HEK293 (cell line): ENCODE measurements around the gene RTBDN.

ENCODE experiments used
- HOXC10 ChIP-seq: sonication (generic); formaldehyde crosslinking; IDR thresholded peaks from 2 replicates; pipeline ENCODE4 v1.8.1; 2023; ENCODE audit warnings: mild to moderate bottlenecking, missing genetic modification reagents
- KLF17 ChIP-seq: fragments of 450-650 bp; formaldehyde crosslinking; IDR thresholded peaks from 2 replicates; pipeline ENCODE4 v1.5.1; 2016; ENCODE audit warnings: missing biosample characterization, missing genetic modification characterization
- MYNN ChIP-seq: fragments of 450-650 bp; formaldehyde crosslinking; IDR thresholded peaks from 2 replicates; pipeline ENCODE4 v1.5.1; 2016; ENCODE audit warnings: missing biosample characterization, missing genetic modification characterization, borderline replicate concordance
- PRDM6 ChIP-seq: fragments of 450-650 bp; formaldehyde crosslinking; IDR thresholded peaks from 2 replicates; pipeline ENCODE4 v1.5.1; 2017; ENCODE audit warnings: missing biosample characterization, missing genetic modification characterization
- SALL2 ChIP-seq: fragments of 450-650 bp; formaldehyde crosslinking; IDR thresholded peaks from 2 replicates; pipeline ENCODE4 v1.5.0; 2017; ENCODE audit warnings: missing biosample characterization, mild to moderate bottlenecking, missing genetic modification characterization, borderline replicate concordance
- ZFP37 ChIP-seq: fragments of 450-650 bp; formaldehyde crosslinking; IDR thresholded peaks from 2 replicates; pipeline ENCODE4 v1.5.1; 2016; ENCODE audit warnings: missing biosample characterization, missing genetic modification characterization
- ZFP69B ChIP-seq: fragments of 450-650 bp; formaldehyde crosslinking; IDR thresholded peaks from 2 replicates; pipeline ENCODE4 v1.5.1; 2016; ENCODE audit warnings: missing biosample characterization, missing genetic modification characterization
- ZNF132 ChIP-seq: fragments of 450-650 bp; formaldehyde crosslinking; IDR thresholded peaks from 2 replicates; pipeline ENCODE4 v1.5.1; 2017; ENCODE audit warnings: missing biosample characterization, missing genetic modification characterization, borderline replicate concordance
- ZNF19 ChIP-seq: fragments of 450-650 bp; formaldehyde crosslinking; IDR thresholded peaks from 2 replicates; pipeline ENCODE4; 2016; ENCODE audit warnings: missing biosample characterization, missing genetic modification characterization, low read depth
- ZNF202 ChIP-seq: fragments of 450-650 bp; formaldehyde crosslinking; IDR thresholded peaks from 2 replicates; pipeline ENCODE4 v1.5.1; 2016; ENCODE audit warnings: missing biosample characterization, missing genetic modification characterization, borderline replicate concordance
- ZNF214 ChIP-seq: fragments of 450-650 bp; formaldehyde crosslinking; IDR thresholded peaks from 2 replicates; pipeline ENCODE4 v1.5.1; 2017; ENCODE audit warnings: missing biosample characterization, mild to moderate bottlenecking, missing genetic modification characterization, borderline replicate concordance
- ZNF23 ChIP-seq: fragments of 450-650 bp; formaldehyde crosslinking; IDR thresholded peaks from 2 replicates; pipeline ENCODE4 v1.5.1; 2016; ENCODE audit warnings: missing biosample characterization, missing genetic modification characterization, borderline replicate concordance
- ZNF248 ChIP-seq: fragments of 450-650 bp; formaldehyde crosslinking; IDR thresholded peaks from 2 replicates; pipeline ENCODE4 v1.5.1; 2017; ENCODE audit warnings: missing biosample characterization, missing genetic modification characterization
- ZNF274 ChIP-seq, 2 experiments: fragments of 200-500 bp in 1 of 2; fragments of 450-650 bp in 1 of 2; sonication (Bioruptor generic) in 1 of 2; formaldehyde crosslinking in 1 of 2; IDR thresholded peaks; 2 replicates each; pipeline versions ENCODE4 v1.5.1 to v1.6.1; 2014 to 2016; ENCODE audit warnings: borderline replicate concordance in 1 of 2, inconsistent platforms in 1 of 2, low read length in 1 of 2, missing biosample characterization in 1 of 2, missing genetic modification characterization in 1 of 2
- ZNF350 ChIP-seq: fragments of 450-650 bp; formaldehyde crosslinking; IDR thresholded peaks from 2 replicates; pipeline ENCODE4 v1.5.0; 2017; ENCODE audit warnings: missing biosample characterization, mild to moderate bottlenecking, missing genetic modification characterization
- ZNF362 ChIP-seq: fragments of 450-650 bp; formaldehyde crosslinking; IDR thresholded peaks from 2 replicates; pipeline ENCODE4 v1.5.1; 2016; ENCODE audit warnings: missing biosample characterization, missing genetic modification characterization
- ZNF391 ChIP-seq: fragments of 450-650 bp; formaldehyde crosslinking; IDR thresholded peaks from 2 replicates; pipeline ENCODE4 v1.5.1; 2016; ENCODE audit warnings: low read depth, missing biosample characterization, missing genetic modification characterization, borderline replicate concordance
- ZNF394 ChIP-seq: fragments of 450-650 bp; formaldehyde crosslinking; IDR thresholded peaks from 2 replicates; pipeline ENCODE4 v1.5.1; 2016; ENCODE audit warnings: missing biosample characterization, missing genetic modification characterization, mild to moderate bottlenecking, moderate library complexity, borderline replicate concordance
- ZNF404 ChIP-seq: fragments of 450-650 bp; formaldehyde crosslinking; IDR thresholded peaks from 2 replicates; pipeline ENCODE4 v1.5.1; 2017; ENCODE audit warnings: missing biosample characterization, missing genetic modification characterization
- ZNF416 ChIP-seq: fragments of 450-650 bp; formaldehyde crosslinking; IDR thresholded peaks from 2 replicates; pipeline ENCODE4 v1.5.1; 2016; ENCODE audit warnings: missing biosample characterization, missing genetic modification characterization
- ZNF501 ChIP-seq: fragments of 450-650 bp; formaldehyde crosslinking; IDR thresholded peaks from 2 replicates; pipeline ENCODE4 v1.5.1; 2016; ENCODE audit warnings: missing biosample characterization, missing genetic modification characterization
- ZNF510 ChIP-seq: fragments of 450-650 bp; formaldehyde crosslinking; IDR thresholded peaks from 2 replicates; pipeline ENCODE4 v1.5.1; 2018; ENCODE audit warnings: mild to moderate bottlenecking, missing genetic modification characterization, missing biosample characterization; ENCODE audit not compliant: insufficient replicate concordance
- ZNF549 ChIP-seq: fragments of 450-650 bp; IDR thresholded peaks from 2 replicates; pipeline ENCODE4 v1.5.1; 2018; ENCODE audit warnings: missing biosample characterization, missing genetic modification characterization, mild to moderate bottlenecking, inconsistent platforms, moderate library complexity
- ZNF596 ChIP-seq: fragments of 450-650 bp; IDR thresholded peaks from 2 replicates; pipeline ENCODE4 v1.5.0; 2018; ENCODE audit warnings: missing biosample characterization, mild to moderate bottlenecking, missing genetic modification characterization, moderate library complexity
- ZNF624 ChIP-seq: fragments of 450-650 bp; formaldehyde crosslinking; IDR thresholded peaks from 2 replicates; pipeline ENCODE4 v1.5.1; 2017; ENCODE audit warnings: missing biosample characterization, missing genetic modification characterization
- ZNF639 ChIP-seq: fragments of 450-650 bp; formaldehyde crosslinking; IDR thresholded peaks from 2 replicates; pipeline ENCODE4 v1.5.1; 2016; ENCODE audit warnings: missing biosample characterization, missing genetic modification characterization
- ZNF704 ChIP-seq: fragments of 450-650 bp; formaldehyde crosslinking; IDR thresholded peaks from 2 replicates; pipeline ENCODE4 v1.5.1; 2016; ENCODE audit warnings: missing biosample characterization, missing genetic modification characterization
- ZNF707 ChIP-seq: fragments of 450-650 bp; formaldehyde crosslinking; IDR thresholded peaks from 2 replicates; pipeline ENCODE4 v1.5.1; 2016; ENCODE audit warnings: missing biosample characterization, missing genetic modification characterization
- ZNF768 ChIP-seq: fragments of 450-650 bp; formaldehyde crosslinking; IDR thresholded peaks from 2 replicates; pipeline ENCODE4 v1.5.1; 2018; ENCODE audit warnings: missing biosample characterization, mild to moderate bottlenecking, missing genetic modification characterization
- ZNF785 ChIP-seq: fragments of 450-650 bp; formaldehyde crosslinking; IDR thresholded peaks from 2 replicates; pipeline ENCODE4 v1.5.1; 2016; ENCODE audit warnings: missing biosample characterization, missing genetic modification characterization

RTBDN gene

GRCh38 chr19:12782424-12783290, 51.7 kb downstream of the RTBDN start (continued):
- TF ChIP-seq PRDM6 (tag by site-specific recombination) (0 out of 2 replicates have a peak, but pooled peaks have one; percentile 24), SALL2 (tag by site-specific recombination) (no peak), ZNF132 (no peak), ZNF416 (no peak), KLF17 (peak; percentile 83), ZNF510 (tag by site-specific recombination) (no peak), ZFP37 (tag by site-specific recombination) (no peak), ZNF549 (tag by site-specific recombination) (no peak), ZNF214 (tag by site-specific recombination) (no peak), ZNF596 (tag by site-specific recombination) (peak; percentile 79), ZFP69B (tag by site-specific recombination) (no peak), ZNF404 (tag by site-specific recombination) (no peak), ZNF391 (tag by site-specific recombination) (peak; percentile 52; the same call in 1 of the 2 replicates), ZNF768 (tag by site-specific recombination) (no peak), ZNF274 (IDR thresholded peaks at IDR 0.05; ENCODE audit: low read length) (no peak), ZNF274 (tag by site-specific recombination; IDR thresholded peaks at IDR 0.05; ENCODE audit: borderline replicate concordance) (no peak), ZNF248 (no peak), ZNF19 (no peak), ZNF23 (tag by site-specific recombination) (no peak), ZNF624 (tag by site-specific recombination) (no peak), ZNF785 (tag by site-specific recombination) (peak; percentile 99), ZNF350 (tag by site-specific recombination) (no peak), ZNF639 (tag by site-specific recombination) (0 out of 2 replicates have a peak, but pooled peaks have one; percentile 56), ZNF501 (tag by site-specific recombination) (no peak), ZNF362 (tag by site-specific recombination) (no peak), ZNF704 (no peak), HOXC10 (CRISPR knock-in tag) (no peak), MYNN (tag by site-specific recombination) (no peak), ZNF394 (tag by site-specific recombination) (peak; percentile 63; the same call in 1 of the 2 replicates), ZNF202 (tag by site-specific recombination) (no peak), ZNF707 (tag by site-specific recombination) (no peak)
